GM19025 (cell line): ENCODE measurements around the gene TNNT1.
"Not testable (repeated sequence)": the region's sequence is repeated elsewhere in the genome, so short reads cannot be mapped to it uniquely, and the experiment has no call there.

ENCODE experiments used
- ATAC-seq: cut with Tn5 transposase; IDR thresholded peaks from one replicate; pipeline ENCODE4 v1.9.1; 2021; ENCODE audit warnings: mild to moderate bottlenecking, low read depth, moderate library complexity; ENCODE audit not compliant: unreplicated experiment

Gene TNNT1

DNA sequence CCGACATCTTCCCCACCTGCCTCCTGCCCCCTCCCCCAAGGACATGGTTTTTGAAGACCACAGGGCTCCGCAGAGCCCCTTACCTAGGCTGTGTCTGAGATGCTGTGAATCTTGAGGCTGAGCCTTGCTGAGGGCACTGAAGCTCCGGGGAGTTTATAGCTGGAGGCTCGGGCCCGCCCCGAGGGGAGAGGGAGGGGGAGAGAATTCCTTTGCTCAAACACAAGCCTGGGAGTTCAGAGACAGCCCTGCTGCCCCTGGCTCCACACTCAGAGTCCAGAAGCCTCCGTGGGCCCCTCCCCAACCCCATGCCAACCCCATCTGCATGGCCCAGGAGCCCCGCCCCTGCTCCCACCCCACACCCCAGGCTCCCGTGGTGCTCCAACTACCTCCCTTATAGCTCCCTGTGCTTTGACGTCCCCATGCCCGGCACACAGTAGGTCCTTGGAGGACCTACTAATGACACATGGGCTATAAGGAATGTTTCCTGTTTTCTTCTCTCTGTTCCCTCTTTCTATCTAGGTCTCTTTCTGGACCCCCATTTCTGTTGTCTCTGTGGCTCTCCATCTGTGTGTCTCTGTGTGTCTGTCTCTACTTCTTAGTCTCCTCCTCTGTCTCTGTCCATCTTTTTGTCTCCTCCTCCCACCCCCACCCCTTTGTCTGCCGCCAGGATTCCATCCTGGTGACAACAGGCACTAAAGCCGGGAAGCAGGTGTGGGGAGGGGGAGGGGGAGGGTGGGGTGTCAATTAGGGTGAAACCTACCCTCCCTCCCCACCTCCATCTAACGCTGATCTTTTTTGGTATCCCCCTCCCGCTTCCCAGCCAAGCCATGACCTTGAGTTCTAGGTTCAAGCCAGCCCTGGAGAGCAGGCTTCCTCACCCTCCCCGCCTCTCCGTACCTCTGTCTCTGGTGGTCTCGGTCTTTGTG is at the start of gene TNNT1:
TNNT1 (minus strand) TSS at position 129 of the 926 bp plus-strand sequence. CDS start 2,049 bp downstream, outside the sequence.
- no peak for ATAC-seq

DNA sequence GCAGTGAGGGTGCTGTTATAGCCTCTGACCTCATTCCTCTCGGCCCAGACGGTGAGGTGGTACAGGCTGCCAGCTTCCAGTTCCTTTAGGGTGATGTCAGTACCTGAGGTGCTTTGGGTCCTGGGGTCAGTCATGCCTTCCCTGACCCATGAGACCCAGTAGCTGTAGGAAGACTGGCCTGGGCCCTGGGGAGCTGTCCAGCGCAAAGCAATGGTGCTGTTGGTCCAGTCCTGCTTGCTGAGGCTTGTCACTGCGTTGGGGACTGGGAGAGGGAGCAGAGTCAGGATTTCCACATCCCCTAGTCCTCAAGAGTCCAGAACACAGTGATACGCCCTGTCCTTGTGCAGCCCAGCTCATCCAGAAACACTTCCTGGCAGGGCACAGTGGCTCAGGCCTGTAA is 49.6 kb upstream of the TNNT1 start:
- ATAC-seq = no peak

GRCh38 chr19:55197528-55197927 is 48.5 kb upstream of the TNNT1 start:
- no peak for ATAC-seq

- ATAC-seq = no peak
These were observed 47.8 kb upstream of the TNNT1 start for GRCh38 chr19:55196803-55197202.

- no peak for ATAC-seq
These were observed 44.5 kb upstream of the TNNT1 start for GRCh38 chr19:55193481-55193880.

DNA sequence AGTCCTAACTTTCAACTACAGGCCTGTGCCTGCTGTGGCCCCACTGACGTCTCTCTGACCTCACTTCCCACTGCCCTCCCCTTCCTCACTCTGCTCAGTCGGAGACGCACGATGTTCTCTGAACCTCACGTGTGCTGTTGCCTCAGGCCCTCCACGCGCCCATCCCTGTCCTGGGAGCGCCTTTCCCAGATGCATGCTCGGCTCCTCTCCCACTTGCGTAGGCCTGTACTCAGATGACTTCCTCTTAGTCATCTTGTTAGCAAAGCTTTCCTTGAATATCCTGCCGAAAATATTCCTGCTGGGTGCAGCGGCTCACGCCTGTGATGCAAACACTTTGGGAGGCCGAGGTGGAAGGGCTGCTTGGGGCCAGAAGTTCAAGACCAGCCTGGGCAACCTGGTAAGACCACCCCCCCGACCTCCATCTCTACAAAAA is 40.4 kb upstream of the TNNT1 start:
- ATAC-seq = no peak

DNA sequence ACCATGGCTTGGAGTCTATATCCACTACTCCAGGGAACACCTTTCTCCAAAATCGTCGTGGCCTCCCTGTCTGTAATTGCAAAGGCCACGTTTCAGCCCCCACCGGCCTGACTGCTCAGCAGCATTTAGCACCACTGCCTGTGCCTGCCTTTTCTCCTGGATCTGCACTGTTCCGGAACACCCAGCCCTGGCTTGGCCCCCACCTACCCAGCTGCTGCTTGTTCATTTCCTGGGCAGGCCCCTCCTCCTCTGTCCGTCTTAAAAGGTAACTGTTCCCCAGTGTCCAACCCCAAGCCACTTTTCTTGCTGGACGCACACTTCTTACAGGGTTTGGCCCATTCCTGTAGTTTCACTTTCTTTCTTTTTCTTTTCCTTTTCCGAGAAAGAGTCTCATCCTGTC is 39.6 kb upstream of the TNNT1 start:
- ATAC-seq = no peak

GRCh38 chr19:55186080-55186479 is 37.1 kb upstream of the TNNT1 start:
- ATAC-seq = no peak

- no peak for ATAC-seq
These were observed 32.7 kb upstream of the TNNT1 start for GRCh38 chr19:55181740-55182139.

GRCh38 chr19:55179606-55180484 is 30.8 kb upstream of the TNNT1 start, which contains the start of gene SYT5:
Gene SYT5, minus strand, starts transcription at chr19:55180289. Its CDS starts 1,248 bp downstream, at chr19:55179041.
- no peak for ATAC-seq

DNA sequence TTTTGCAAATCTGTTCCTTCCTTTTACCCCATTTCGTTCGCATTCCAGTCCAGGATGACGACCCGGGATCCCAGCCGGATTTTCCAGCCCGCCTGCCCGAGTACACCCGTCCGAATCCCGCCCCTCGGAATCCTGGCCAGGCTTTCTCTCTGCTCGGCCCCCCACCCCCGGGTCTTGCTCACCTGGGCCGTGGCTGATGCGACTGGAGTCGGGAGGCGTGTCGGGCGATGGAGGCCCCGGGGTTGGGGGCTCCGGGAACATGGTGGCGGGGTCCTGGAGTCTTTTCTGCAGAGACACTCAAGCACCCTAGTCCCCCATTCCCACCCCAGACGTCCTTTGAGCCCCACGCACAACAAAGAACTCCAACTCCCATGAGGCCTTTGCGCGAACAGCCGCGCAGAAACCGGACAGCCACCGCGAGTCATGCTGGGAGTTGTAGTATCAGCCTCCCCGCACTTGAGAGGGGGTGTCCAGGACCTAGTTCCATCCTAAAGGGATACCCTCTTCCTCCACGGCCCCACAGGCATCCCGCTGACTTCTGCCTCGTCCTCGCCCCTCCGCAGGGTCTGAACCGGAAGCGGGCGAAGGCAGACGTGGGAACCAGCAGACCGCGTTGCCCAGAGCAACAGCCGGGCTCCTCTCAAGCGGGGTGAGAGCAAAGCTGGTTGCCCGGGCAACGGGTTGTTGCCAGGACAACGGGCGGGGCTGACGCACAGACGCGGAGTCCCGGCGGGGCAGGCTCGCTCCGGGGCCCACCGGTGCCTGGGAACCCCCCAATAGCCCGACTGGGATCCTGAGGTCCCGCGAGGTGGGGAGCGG is 30.0 kb upstream of the TNNT1 start:
- peak; percentile 86 for ATAC-seq

GRCh38 chr19:55176076-55176475 is 27.1 kb upstream of the TNNT1 start:
- no peak for ATAC-seq

DNA sequence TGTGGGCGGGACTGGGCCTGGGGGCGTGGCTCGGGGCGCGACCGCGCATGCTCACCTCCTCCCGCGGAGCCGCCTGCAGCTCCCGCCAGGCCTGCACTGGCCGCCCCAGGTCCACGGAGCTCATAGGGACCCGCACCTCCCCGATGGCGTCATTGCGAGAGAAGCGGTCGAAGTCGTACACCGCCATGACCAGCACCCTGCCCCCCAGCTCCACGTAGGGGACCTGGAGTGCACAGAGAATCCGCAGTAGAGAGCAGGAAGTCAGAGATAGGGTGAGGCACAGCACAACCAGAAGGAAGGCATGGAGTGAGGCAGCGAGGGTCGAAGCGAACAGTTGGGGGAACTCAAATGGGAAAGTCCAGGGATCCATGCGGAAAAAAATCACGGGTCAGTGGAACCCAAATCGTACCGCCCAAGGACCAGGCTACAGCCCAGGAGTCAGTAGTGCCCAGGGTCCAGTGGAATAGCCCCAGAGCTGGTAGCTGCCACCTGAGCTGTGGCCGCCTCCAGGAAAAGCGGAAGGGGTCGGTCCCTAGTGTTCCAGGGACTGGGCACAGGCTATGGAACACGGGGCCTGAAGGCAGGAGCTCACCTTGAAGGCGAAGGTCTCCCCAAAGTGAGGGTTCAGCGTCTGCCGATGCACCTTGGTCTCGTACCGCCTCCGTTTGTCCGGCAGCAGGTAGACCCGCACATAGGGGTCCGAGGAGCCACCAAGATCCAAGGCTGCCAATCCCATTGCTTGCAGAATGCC is 26.3 kb upstream of the TNNT1 start:
- no peak for ATAC-seq

DNA sequence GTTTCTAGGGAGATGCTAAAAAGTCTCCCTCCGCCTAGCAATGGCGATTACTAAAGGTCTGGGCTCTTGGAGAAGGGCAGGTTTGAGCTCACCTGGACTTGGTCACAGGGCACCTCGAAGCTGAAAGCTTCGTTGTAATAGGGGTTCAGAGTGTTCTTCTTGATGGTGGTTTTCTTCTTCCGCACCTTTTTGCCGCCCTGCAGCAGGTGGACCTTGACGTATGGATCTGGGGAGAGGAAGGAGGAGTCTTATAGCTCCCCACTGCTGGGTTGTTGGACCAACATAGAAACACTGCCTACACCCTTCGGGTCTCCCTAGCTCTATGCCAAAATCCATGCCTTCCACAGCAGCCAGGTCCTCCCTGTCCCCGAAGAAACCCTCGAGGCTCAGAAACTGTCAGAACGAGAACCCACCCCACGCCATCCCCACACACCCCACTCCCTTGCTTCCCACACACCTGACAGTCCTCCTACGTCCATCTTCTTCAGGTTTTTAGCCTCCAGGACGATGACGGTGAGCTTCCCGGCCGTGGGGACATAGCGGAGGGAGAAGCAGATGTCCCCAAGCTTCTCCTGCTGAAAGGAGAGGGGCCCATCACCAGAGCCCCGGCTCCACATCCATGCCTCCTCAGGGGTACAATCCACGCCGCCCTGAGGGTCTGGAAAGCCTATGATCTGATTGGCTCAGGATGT is 25.6 kb upstream of the TNNT1 start:
- no peak for ATAC-seq

DNA sequence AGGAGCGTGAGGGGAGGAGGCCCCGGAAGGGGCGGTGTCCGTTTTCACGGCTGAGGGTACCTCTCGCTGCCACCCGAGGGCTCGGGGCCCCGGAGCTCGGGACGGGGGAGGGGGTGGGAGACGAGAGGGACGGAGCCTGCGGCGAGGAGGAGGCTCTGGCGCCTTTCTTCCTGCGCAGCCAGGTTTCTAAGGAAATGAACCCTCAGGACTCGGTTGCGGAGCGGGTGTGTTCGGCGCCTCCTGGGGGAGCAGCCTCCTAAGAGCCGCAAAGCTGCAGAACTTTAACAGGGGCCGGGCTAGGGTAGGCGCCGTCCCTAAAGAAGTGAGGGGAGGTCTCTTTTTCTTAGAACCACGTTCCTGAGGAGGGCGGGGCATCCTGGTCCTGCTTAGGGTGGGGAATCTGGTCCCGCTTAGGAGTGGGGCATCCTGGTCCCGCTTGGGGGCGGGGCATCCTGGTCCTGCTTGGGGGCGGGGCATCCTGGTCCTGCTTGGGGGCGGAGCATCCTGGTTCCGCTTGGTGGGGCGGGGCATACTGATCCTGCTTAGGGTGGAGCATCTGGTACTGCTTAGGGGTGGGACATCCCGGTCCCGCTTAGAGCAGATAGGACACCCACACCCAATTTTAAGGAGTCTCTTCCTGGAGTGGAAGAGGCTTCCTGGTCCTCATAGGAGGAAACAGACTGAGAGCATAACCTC is 24.9 kb upstream of the TNNT1 start:
- ATAC-seq = no peak

DNA sequence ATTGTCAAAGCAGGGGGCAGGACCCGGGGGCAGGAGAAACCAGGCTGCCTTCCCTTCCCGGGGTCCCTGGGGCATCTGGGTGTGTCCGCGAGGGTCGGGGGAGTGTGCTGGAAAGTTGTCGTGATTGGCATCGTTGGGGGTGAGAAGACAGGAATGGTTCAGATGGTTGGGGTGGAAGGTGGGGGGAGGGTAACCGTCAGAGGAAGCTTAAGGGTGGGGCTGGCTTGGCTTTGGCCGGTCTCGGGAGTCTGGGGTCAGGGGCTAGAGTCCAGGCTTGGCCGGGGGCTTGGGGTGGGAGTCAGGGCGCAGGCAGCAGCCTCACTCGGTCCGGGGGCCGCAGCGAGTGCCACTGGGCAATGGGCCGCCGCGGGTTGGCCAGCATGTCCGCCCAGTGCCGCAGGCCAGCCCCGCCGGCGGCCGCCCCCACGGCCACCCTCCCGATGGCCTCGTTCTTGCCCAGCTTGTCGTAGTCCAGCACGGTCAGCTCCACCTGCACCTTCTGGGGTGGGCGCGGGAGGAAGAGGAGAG is 24.2 kb upstream of the TNNT1 start:
- no peak for ATAC-seq

GRCh38 chr19:55172741-55173140 is 23.7 kb upstream of the TNNT1 start:
- no peak for ATAC-seq

GRCh38 chr19:55172318-55172717 is 23.3 kb upstream of the TNNT1 start:
- ATAC-seq = not testable (repeated sequence)
